ENCODE results near the gene KDM6A.
"Not testable (repeated sequence)": the region's sequence is repeated elsewhere in the genome, so short reads cannot be mapped to it uniquely, and the experiment has no call there.

KDM6A gene

GRCh38 chrX:44872821-44873414, at the start of gene KDM6A:
TSS of gene KDM6A (plus strand) at chrX:44873188. CDS start at chrX:44873552, 364 bp downstream.
- DNase-seq: peak; percentile 97

- not testable (repeated sequence) for DNase-seq
Observed at GRCh38 chrX:44823193-44823592, 49.8 kb upstream of the KDM6A start.

- no peak for DNase-seq
Observed at GRCh38 chrX:44828008-44828605, 44.9 kb upstream of the KDM6A start.

- no peak for DNase-seq
Observed at GRCh38 chrX:44829832-44830231, 43.2 kb upstream of the KDM6A start.

GRCh38 chrX:44842550-44843317, 30.3 kb upstream of the KDM6A start:
- no peak for DNase-seq

DNA sequence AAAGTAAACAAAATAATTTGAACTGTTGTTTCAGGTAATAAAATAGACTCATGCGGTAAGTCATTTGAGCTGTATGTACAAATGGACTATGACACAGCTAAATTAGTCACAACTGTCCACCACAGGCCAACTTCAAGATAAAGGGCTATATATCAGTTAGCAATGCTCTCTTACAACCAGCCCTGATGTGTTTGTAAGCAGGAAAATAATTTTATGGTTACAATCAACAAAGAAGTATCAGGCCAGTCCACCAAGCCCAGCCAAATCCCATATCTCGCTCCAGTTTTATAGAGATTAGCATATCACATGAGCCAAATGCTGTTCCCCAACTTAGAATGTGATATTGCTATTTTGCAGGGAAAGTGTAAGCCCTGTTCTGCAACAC, 29.7 kb upstream of the KDM6A start:
- no peak for DNase-seq

- DNase-seq: no peak
Observed at GRCh38 chrX:44843753-44844152, 29.2 kb upstream of the KDM6A start, which contains the start of gene DUSP21. TSS of gene DUSP21 (plus strand) at chrX:44844021. CDS start at chrX:44844133, 112 bp downstream.

GRCh38 chrX:44844204-44844603, 28.8 kb upstream of the KDM6A start:
- no peak for DNase-seq

GRCh38 chrX:44850891-44851290, 22.1 kb upstream of the KDM6A start:
- not testable (repeated sequence) for DNase-seq

GRCh38 chrX:44871114-44871645, 1.8 kb upstream of the KDM6A start:
- DNase-seq: peak; percentile 14

DNA sequence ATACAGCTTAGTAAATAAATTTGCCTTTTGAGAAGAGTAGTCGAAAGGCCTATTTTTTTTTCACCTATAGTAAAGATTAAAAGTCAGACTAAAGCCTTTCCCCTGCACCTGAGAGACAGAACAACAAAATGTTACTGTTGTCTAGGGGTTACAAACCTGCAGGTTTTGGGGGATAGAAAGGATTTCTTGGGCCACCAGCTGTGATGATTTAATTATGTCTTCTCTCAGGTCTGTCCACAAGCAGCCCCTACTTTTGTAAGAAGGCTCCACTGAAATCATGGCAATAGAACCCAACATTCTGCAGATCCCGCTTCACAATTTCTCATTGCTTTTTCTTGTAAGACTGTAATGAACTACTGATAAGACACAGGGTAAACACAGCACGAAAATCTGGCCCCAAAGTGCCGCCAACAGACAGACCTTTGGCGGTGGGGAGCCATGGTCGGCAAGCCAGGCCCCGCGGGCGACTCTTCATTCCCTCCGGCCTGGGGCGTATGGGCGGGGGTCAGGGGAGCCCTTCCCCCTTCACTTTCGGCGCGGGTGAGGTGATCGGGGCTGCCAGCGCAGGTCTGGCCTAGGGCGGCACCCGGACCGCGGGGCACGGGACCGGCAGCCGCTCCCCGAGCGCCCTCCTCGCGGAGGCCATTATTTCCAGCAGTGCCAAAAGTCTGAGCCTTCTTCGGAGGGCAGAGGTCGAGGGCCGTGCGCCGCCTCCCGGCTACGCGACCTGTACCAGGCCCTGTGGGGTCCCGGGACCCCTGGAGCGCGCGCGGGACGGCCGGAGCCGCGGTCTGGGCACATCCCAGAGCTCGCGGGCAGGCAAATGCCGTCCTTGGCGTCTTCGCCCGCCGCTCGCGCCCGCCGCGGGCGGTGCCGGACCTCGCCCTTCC, 812 bp upstream of the KDM6A start:
- no peak for DNase-seq

GRCh38 chrX:44873415-44874276, 658 bp downstream of the KDM6A start:
- DNase-seq: peak; percentile 56

DNA sequence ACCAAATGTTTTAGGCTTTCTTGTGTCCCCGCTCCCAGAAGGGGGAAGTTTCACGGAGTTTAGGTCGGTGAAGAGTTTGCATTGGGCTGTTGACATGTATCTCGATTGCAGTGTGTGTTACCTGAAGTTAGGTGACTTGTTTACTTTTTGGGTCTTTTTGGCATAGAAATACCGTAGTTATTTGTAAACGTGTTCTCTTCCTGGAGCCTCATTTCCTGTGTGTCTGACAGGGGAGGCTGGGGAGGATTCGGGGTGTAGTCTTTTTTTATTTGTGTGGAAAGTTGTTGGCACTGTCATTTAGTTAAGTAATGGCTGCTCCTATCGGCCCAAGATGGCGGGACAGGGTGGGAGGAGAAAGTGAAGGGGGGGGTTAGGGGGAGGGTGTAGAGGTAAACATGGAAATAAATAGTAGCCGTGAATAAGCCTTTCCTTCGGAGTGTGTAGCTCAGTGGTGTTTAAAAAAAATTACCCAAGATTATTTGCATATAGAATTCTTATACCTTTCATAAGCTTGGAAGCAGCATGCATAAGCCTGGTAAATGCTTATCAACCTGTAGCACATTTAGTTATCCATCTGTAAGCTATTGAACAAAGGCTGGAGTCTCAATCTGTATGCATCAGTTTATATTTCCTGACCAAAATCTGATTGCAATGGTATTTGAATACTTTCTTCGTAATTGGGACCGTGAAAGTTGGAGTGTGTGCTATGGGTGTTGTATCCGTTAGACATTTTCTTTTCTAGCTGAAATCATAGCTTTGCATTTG, 1.6 kb downstream of the KDM6A start:
- DNase-seq: peak; percentile 33

DNA sequence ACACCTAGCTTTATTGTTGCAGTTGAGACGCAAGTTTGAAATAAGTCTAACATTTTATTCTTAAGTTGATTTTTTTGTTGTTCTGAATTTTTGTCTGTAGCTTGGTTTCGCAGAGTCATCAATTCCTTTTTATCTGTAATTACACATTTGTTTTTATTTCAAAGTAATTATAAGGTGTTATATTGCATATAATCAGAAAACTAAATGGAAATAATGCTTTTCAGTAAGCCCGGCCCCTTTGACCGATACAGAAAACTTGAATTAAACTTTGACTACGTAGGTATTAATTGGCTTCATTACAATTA, 2.1 kb downstream of the KDM6A start:
- DNase-seq: no peak

- DNase-seq: no peak
Observed at GRCh38 chrX:44876086-44876485, 3.1 kb downstream of the KDM6A start.

DNA sequence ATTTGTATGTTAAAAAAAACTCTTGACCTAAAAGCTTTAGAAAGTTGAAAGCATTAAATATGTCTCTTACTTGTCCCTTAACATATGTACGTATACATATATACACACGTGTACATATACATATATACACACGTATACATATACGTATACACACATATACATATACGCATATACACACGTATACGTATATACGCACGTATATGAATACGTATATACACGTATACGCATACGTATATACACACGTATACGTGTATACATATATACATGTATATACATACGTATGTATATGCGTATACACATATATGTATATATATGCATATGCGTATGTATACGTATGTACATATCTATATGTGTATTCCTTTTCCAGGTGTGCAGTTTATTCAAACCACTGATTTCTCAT, 3.8 kb downstream of the KDM6A start:
- DNase-seq: no peak

- no peak for DNase-seq
Observed at GRCh38 chrX:44878780-44879179, 5.8 kb downstream of the KDM6A start.

GRCh38 chrX:44881549-44881948, 8.6 kb downstream of the KDM6A start:
- no peak for DNase-seq

- DNase-seq: no peak
Observed at GRCh38 chrX:44882635-44883034, 9.6 kb downstream of the KDM6A start.

DNA sequence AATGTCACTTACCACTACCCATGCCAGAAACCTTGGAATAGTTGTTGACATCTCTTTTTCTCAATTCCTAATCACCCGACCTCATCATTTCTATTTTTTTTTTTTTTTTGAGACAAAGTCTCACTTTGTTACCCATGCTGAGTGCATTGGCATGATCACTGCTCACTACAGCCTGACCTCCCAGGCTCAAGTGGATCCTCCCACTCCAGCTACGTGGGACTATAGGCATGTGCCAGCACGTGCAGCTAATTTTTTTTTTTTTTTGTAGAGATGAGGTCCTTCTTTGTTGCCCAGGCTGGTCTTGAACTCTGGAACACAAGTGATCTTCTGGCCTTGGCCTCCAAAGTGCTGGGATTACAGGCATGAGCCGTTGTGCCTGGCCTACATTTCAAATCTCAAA, 12.0 kb downstream of the KDM6A start:
- DNase-seq: no peak

DNA sequence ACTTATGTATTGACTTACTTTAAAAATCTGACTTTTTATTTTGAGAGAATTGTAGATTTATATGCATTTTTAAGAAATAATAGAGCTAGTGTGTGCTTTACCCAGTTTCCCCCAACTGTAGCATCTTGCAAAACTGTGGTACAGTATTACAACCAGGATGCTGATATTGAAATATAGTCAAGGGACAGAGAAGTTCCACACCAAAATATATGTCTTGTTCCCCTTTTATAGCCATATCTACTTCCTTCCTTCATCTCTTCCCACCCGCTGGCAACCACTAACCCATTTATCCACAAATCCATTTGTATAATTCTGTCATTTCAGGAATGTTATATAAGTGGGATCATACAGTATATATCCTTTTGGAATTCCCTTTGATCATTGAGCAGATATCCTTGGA, 16.8 kb downstream of the KDM6A start:
- DNase-seq: no peak

Measured in right hindlimb (tissue), 1 donor.